Measurements from ENCODE around the gene NAT10. TPM values are rescaled to one million over a fixed set of nuclear protein-coding genes. Genes with fewer than 3 reads are reported as not detected.

The NAT10 gene
- total RNA-seq, 1 donor from 2014 or later: 22.3 TPM

DNA sequence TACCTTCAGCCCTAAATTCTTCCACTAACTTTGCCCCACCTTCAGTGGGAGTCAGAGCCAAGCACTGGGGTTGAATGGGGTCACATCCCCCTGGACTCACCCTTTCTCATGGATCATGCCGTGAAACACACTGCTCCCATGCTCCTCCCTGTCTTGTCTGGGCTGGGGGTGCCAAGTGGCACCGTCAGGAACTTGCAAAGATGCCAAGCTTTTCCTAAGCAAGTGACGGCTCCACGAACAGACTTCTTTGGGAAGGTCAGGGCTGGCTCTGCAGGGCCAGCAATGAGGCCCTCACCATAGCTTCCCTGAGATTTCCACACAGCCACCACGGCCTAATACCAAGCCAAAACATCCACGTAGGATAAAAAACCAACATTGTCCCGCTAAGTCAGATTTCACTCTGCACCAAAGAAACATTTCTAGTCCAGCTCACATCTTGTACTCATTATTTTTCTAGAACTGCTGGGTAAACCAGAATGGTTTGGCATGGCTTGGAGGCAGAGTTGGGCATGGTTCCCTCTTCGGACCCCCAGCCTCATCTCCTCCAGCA lies 76.5 kb downstream of the NAT10 start:
- no peak for DNase-seq
- TF ChIP-seq CTCF (IDR thresholded peaks at IDR 0.05; ENCODE audit: borderline replicate concordance): no peak
- Histone ChIP-seq H3K9me3 (replicated peaks) (no peaks in the 10 kb centered on the region), H3K4me3 (no peak overlapping the region), H3K4me1 (peaks cover 26% of the 10 kb centered on the region), H3K27ac (replicated peaks) (no peak overlapping the region), H3K36me3 (no peaks in the 10 kb centered on the region), H3K27me3 (ENCODE audit: low read depth) (no peaks in the 10 kb centered on the region)
- intact Hi-C loops (cut with micrococcal nuclease): no loop called here

DNA sequence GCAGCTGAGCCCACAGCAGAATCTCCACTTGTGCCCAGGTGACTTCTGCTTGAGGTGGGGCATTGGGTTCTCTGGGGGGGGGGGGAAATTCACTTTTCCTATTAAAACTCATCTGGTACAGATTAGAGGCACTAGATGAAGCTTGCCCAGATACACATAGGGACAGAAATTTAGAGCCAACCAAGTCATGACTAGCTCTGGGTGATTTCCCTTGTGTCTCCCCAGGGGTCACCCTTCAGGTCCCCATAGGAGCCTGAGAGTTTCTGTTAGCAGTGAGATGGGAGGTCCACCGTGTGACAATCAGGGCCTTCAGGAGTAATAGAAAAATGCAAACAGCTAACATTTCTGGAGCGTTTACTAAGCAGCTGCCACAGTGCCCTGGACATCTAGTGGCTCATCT lies 77.0 kb downstream of the NAT10 start:
- Histone ChIP-seq H3K4me1 (peaks cover 26% of the 10 kb centered on the region), H3K9me3 (replicated peaks) (no peaks in the 10 kb centered on the region), H3K27me3 (ENCODE audit: low read depth) (no peaks in the 10 kb centered on the region), H3K36me3 (no peaks in the 10 kb centered on the region), H3K4me3 (no peak overlapping the region), H3K27ac (replicated peaks) (no peak overlapping the region)
- no peak for DNase-seq
- no peak for TF ChIP-seq CTCF (IDR thresholded peaks at IDR 0.05; ENCODE audit: borderline replicate concordance)
- intact Hi-C loops (cut with micrococcal nuclease): no loop called here

DNA sequence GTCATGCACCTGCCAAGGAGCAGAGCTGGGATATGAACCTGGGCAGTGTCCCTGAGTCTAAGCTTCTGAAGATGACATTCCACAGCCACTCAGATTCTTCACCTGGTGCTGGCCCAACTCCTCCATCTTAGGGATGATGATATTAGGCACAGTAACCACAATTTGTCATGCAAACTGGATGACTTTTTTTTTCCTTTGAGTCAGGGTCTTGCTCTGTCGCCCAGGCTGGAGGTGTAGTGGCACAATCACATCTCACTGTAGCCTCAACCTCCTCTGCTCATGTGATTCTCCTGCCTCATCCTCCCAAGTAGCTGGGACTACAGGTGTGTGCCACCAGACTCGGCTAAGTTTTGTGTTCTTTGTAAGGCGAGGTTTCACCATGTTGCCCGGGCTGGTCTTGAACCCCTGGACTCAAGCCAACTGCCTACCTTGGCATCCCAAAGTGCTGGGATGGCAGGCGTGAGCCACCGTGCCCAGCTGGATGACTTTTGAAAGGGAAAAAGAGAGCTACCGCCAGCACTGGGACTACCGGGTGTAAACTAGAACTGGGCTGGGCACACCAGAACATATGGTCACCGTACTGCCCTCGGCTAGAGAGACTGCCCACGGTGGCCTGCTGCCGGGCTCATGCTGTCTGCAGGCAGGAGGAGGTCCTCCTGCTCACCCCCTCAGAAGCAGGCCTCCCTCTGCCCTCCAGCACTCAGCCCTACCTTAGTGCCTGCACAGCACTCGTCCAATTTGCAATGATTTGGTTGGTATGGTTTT lies 77.7 kb downstream of the NAT10 start:
- Histone ChIP-seq H3K27me3 (ENCODE audit: low read depth) (no peaks in the 10 kb centered on the region), H3K9me3 (replicated peaks) (no peaks in the 10 kb centered on the region), H3K36me3 (no peaks in the 10 kb centered on the region), H3K4me3 (no peak overlapping the region), H3K27ac (replicated peaks) (no peak overlapping the region), H3K4me1 (peaks cover 27% of the 10 kb centered on the region)
- intact Hi-C loops (cut with micrococcal nuclease): no loop called here
- no peak for TF ChIP-seq CTCF (IDR thresholded peaks at IDR 0.05; ENCODE audit: borderline replicate concordance)
- DNase-seq: no peak

DNA sequence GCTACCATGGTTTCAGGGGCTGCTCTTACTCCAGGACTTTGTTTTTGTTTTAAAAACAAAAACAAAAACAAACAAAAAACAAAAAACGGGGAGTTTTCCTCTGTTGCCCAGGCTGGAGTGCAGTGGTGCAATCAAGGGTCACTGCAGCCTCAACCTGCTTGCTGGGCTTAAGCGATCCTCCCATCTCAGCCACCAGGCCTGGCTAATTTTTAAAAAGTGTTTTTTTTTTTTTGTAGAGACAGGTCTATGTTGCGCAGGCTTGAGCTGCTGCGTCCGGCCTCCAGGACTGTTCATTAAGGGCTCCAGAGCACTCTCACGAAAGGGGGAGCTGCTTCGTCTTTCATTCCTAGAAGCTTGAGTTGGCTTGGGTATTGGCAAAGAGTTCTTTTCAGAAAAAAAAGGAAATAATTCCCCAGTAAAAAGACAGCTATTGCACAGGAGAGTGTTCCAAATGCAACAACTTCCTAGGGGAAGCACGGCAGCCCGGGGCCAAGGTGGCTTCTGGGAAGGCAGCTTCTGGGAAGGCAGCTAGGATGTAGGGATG lies 78.5 kb downstream of the NAT10 start:
- H3K27ac ChIP-seq (replicated peaks): no peak overlapping the region
- intact Hi-C loops (cut with micrococcal nuclease): no loop called here
- no peaks in the 10 kb centered on the region for H3K36me3 ChIP-seq
- H3K9me3 ChIP-seq (replicated peaks): no peaks in the 10 kb centered on the region
- DNase-seq: no peak
- no peaks in the 10 kb centered on the region for H3K27me3 ChIP-seq (ENCODE audit: low read depth)
- TF ChIP-seq CTCF (IDR thresholded peaks at IDR 0.05; ENCODE audit: borderline replicate concordance): no peak
- no peak overlapping the region for H3K4me3 ChIP-seq
- peaks cover 35% of the 10 kb centered on the region for H3K4me1 ChIP-seq

- Histone ChIP-seq H3K27ac (replicated peaks) (no peak overlapping the region), H3K36me3 (no peaks in the 10 kb centered on the region), H3K4me1 (peaks cover 36% of the 10 kb centered on the region), H3K27me3 (ENCODE audit: low read depth) (no peaks in the 10 kb centered on the region), H3K4me3 (no peak overlapping the region), H3K9me3 (replicated peaks) (no peaks in the 10 kb centered on the region)
- TF ChIP-seq CTCF (IDR thresholded peaks at IDR 0.05; ENCODE audit: borderline replicate concordance): no peak
- no peak for DNase-seq
- intact Hi-C loops (cut with micrococcal nuclease): no loop called here
These were observed 79.1 kb downstream of the NAT10 start for GRCh38 chr11:34184505-34185015.
